ENCODE measurements around the gene USP8.

USP8 gene

GRCh38 chr15:50546566-50546965 lies 122.4 kb downstream of the USP8 start, which contains the start of gene USP50:
USP50 (minus strand) TSS chr15:50546666; CDS start chr15:50546525, 141 bp downstream.
- no peak for DNase-seq

GRCh38 chr15:50549326-50549725 lies 125.1 kb downstream of the USP8 start:
- DNase-seq = no peak

DNA sequence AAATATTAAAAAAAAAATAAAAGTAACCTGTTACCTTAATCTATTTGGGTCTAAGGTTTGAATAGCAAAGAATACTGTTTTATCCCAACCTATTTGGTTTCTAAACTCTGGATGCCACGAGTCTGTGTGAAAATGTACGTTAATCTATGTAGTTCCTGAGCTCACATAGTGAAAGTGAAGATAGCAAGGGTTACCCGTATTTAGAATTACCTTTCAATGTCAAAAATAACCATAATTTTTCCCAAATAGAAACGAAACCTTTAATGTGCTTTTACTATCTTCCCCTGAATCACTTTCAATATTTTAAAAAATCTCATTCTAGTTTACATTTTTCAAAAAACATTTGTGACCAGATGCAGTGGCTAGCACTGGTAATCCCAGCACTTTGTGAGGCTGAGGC lies 128.0 kb downstream of the USP8 start:
- DNase-seq = no peak

DNA sequence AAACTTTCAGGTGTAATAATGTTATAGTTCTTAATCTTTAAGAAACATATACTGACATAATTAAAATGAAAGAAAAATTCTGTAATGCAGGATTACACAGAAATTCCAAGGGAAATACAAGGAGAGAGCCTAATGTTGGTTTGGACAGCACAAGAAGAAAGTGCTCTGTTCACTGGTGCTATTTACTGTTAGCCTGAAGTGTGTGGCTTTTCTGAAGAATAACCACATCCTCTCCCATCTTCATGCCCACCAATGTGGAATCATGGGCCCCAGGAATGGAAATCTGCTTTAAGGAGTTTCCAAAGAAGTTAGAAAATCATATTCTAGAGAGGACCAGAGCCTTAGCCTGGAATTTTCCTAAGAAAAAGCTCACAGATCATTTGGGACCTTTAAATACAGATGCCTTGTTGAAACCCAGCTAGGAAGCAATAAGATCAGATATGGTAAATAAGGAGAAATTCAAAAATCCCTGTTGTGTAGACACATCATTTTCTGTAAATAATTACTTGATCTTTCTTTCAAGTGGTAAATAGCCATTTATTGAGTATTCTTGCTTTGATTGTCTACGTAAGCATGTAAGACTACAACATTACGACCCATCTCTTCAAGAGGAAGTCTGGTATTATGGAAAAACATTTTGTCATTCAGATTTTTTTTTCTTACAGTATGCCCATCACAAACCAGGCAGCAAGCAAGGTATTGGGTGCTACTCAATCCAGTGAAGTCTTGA lies 132.6 kb downstream of the USP8 start:
- no peak for DNase-seq

DNA sequence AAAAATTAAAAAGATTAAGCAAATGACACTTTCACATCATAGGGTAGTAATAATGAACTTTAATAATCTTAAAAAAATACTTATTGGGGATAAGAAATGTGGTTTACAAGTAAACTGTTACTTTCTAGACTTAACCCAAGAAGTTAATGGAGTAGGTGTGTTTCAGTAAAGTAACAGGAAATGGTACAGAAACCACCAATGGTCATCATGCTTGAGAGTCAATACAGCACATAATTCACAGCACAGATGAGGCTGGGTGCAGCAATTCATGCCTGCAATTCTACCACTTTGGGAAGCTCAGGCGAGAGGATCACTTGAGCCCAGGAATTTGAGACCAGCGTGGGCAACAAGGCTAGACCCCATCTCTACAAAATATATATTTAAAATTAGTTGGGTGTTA lies 133.8 kb downstream of the USP8 start:
- no peak for DNase-seq

DNA sequence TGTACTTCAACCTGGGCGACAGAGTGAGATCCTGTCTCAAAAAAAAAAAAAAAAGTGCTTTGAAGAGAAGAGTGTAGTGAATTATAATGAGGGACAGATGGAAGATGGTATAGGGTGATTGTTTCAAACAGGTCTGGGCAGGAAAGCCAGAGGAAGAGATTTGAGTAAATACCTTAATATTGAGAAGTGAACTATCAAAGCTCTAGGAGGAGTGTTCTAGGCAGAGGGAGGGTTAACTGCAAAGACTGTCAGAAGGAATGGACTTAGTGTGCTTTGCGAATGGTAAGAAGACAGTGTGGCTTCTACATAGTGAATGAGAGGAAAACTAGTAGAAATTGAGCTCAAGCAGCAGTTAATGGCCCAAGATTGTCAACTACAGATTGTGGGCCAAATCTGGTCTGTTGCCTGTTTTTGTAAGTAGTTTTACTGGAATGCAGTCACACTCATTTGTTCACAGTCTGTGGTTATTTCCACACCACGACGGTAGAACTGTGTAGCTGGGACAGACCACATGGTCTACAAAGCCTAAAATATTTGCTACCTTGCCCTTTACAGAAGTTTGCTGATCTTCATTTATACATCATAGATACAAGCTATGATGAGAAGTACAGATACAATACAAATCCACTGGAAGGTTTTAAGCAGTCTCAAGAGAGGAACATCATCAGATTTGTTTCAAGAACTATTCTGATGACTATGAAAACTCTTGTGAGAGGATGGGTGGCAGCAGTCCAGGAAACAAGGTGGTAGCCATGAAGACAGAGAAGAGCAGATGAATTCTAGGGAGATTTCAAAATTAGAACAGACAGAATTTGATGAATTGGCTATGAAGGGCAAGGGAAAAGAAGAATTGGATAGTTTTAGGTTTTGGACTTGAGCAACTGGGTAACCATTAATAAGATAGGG lies 138.8 kb downstream of the USP8 start:
- peak in 1 of 5 donors; percentile 49 for DNase-seq

GRCh38 chr15:50563756-50564155 lies 139.6 kb downstream of the USP8 start:
- no peak for DNase-seq

All from T-helper 1 cell (primary cell).